ENCODE measurements around the gene UBE2N.

The UBE2N gene, protein sequence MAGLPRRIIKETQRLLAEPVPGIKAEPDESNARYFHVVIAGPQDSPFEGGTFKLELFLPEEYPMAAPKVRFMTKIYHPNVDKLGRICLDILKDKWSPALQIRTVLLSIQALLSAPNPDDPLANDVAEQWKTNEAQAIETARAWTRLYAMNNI

GRCh38 chr12:93441617-93442410 lies at the start of gene UBE2N:
Gene UBE2N (minus strand): TSS chr12:93441947. CDS start chr12:93441884, 63 bp downstream.
- POLR2A ChIA-PET: interaction anchor here (0.9 to 1.0 kb wide), 2 partner anchors 12 to 26 kb away, joined by 4 to 7 read pairs; partner anchors contain the start of gene MRPL42
- CTCF ChIA-PET: interaction anchor here (1.4 kb wide), 1 partner anchor 22 kb away, joined by 4 read pairs; no protein-coding TSS in a partner anchor
- no peaks in the 10 kb centered on the region for H3K36me3 ChIP-seq (ENCODE audit: control insufficient read depth in 2 of 2, insufficient read depth in 1 of 2, low read length in 2 of 2)
- TF ChIP-seq ZNF623 (tag by site-specific recombination; IDR thresholded peaks at IDR 0.05) (no peak), ZNF514 (tag by site-specific recombination; IDR thresholded peaks at IDR 0.05) (no peak), ZNF121 (tag by site-specific recombination; IDR thresholded peaks at IDR 0.05) (no peak), ZNF600 (tag by site-specific recombination; IDR thresholded peaks at IDR 0.05) (peak; percentile 72), KLF9 (tag by site-specific recombination; IDR thresholded peaks at IDR 0.05; ENCODE audit: low read depth) (peak; percentile 66), SALL2 (tag by site-specific recombination; IDR thresholded peaks at IDR 0.05; ENCODE audit: borderline replicate concordance) (no peak), ZNF24 (tag by site-specific recombination; IDR thresholded peaks at IDR 0.05) (peak; percentile 100), ZNF449 (tag by site-specific recombination; IDR thresholded peaks at IDR 0.05) (peak; percentile 60; the same call in 1 of the 2 replicates), ZNF114 (tag by site-specific recombination; IDR thresholded peaks at IDR 0.05) (no peak), ZNF211 (tag by site-specific recombination; IDR thresholded peaks at IDR 0.05; ENCODE audit: low read depth) (no peak), BCL11B (tag by site-specific recombination; IDR thresholded peaks at IDR 0.05; ENCODE audit: low read depth) (no peak), ZNF138 (tag by site-specific recombination; IDR thresholded peaks at IDR 0.05; ENCODE audit: borderline replicate concordance) (no peak), ZNF10 (tag by site-specific recombination; IDR thresholded peaks at IDR 0.05) (no peak), GLIS1 (tag by site-specific recombination; IDR thresholded peaks at IDR 0.05) (peak; percentile 41; the same call in 1 of the 2 replicates), ZNF423 (tag by site-specific recombination; IDR thresholded peaks at IDR 0.05) (no peak), GFI1B (tag by site-specific recombination; IDR thresholded peaks at IDR 0.05) (no peak), HOXC10 (CRISPR knock-in tag; IDR thresholded peaks at IDR 0.05) (0 out of 2 replicates have a peak, but pooled peaks have one; percentile 15), ZSCAN30 (tag by site-specific recombination; IDR thresholded peaks at IDR 0.05) (peak; percentile 22), ZNF629 (tag by site-specific recombination; IDR thresholded peaks at IDR 0.05) (no peak), ZNF433 (tag by site-specific recombination; IDR thresholded peaks at IDR 0.05; ENCODE audit: low read depth) (no peak), GLIS2 (tag by site-specific recombination; IDR thresholded peaks at IDR 0.05) (no peak), ZNF404 (tag by site-specific recombination; IDR thresholded peaks at IDR 0.05) (no peak), ZNF704 (tag by site-specific recombination; IDR thresholded peaks at IDR 0.05) (no peak), ZBTB7A (tag by site-specific recombination; IDR thresholded peaks at IDR 0.05; ENCODE audit: low read depth) (no peak)
- TF ChIP-seq, protein P1, sequence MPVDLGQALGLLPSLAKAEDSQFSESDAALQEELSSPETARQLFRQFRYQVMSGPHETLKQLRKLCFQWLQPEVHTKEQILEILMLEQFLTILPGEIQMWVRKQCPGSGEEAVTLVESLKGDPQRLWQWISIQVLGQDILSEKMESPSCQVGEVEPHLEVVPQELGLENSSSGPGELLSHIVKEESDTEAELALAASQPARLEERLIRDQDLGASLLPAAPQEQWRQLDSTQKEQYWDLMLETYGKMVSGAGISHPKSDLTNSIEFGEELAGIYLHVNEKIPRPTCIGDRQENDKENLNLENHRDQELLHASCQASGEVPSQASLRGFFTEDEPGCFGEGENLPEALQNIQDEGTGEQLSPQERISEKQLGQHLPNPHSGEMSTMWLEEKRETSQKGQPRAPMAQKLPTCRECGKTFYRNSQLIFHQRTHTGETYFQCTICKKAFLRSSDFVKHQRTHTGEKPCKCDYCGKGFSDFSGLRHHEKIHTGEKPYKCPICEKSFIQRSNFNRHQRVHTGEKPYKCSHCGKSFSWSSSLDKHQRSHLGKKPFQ (tag by site-specific recombination; IDR thresholded peaks at IDR 0.05): no peak
- TF ChIP-seq, protein P2, sequence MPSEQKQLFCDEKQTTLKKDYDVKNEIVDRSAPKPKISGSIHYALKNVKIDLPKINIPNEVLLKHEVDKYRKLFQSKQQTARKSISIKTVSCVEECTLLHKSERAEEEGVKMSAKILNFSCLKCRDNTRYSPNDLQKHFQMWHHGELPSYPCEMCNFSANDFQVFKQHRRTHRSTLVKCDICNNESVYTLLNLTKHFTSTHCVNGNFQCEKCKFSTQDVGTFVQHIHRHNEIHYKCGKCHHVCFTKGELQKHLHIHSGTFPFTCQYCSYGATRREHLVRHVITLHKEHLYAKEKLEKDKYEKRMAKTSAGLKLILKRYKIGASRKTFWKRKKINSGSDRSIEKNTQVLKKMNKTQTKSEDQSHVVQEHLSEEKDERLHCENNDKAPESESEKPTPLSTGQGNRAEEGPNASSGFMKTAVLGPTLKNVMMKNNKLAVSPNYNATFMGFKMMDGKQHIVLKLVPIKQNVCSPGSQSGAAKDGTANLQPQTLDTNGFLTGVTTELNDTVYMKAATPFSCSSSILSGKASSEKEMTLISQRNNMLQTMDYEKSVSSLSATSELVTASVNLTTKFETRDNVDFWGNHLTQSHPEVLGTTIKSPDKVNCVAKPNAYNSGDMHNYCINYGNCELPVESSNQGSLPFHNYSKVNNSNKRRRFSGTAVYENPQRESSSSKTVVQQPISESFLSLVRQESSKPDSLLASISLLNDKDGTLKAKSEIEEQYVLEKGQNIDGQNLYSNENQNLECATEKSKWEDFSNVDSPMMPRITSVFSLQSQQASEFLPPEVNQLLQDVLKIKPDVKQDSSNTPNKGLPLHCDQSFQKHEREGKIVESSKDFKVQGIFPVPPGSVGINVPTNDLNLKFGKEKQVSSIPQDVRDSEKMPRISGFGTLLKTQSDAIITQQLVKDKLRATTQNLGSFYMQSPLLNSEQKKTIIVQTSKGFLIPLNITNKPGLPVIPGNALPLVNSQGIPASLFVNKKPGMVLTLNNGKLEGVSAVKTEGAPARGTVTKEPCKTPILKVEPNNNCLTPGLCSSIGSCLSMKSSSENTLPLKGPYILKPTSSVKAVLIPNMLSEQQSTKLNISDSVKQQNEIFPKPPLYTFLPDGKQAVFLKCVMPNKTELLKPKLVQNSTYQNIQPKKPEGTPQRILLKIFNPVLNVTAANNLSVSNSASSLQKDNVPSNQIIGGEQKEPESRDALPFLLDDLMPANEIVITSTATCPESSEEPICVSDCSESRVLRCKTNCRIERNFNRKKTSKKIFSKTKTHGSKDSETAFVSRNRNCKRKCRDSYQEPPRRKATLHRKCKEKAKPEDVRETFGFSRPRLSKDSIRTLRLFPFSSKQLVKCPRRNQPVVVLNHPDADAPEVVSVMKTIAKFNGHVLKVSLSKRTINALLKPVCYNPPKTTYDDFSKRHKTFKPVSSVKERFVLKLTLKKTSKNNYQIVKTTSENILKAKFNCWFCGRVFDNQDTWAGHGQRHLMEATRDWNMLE (tag by site-specific recombination; conservative IDR thresholded peaks at IDR 0.05; ENCODE audit: low read depth): peak; percentile 37; the same call in 1 of the 2 replicates
- TF ChIP-seq, protein P3, sequence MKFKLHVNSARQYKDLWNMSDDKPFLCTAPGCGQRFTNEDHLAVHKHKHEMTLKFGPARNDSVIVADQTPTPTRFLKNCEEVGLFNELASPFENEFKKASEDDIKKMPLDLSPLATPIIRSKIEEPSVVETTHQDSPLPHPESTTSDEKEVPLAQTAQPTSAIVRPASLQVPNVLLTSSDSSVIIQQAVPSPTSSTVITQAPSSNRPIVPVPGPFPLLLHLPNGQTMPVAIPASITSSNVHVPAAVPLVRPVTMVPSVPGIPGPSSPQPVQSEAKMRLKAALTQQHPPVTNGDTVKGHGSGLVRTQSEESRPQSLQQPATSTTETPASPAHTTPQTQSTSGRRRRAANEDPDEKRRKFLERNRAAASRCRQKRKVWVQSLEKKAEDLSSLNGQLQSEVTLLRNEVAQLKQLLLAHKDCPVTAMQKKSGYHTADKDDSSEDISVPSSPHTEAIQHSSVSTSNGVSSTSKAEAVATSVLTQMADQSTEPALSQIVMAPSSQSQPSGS (tag by site-specific recombination; IDR thresholded peaks at IDR 0.05; ENCODE audit: low read depth): no peak

More at GRCh38 chr12:93441617-93442410, at the start of gene UBE2N:
- Histone ChIP-seq H3K27ac (ENCODE audit: extremely low read depth, low read depth, low read length) (peak within 1 kb of the TSS; percentile 94), H3K4me3 (ENCODE audit: low read depth, low read length) (peak within 1 kb of the TSS; percentile 97), H3K9me3 (ENCODE audit: control insufficient read depth, insufficient read depth, low read depth, low read length) (no peaks in the 10 kb centered on the region), H3K4me1 (ENCODE audit: control insufficient read depth, insufficient read depth, low read length) (peaks cover 26% of the 10 kb centered on the region)

Measured in HEK293 (cell line).